RWPE1 (cell line): ENCODE measurements around the gene HECTD4.

Source experiments
- CTCF ChIA-PET: fragments of 350-600 bp; sonication (Branson Sonifier 250); formaldehyde crosslinking; extraction: SDS; loops from one replicate; lab custom pipeline; 2021; lab: Yijun Ruan, JAX
- POLR2A ChIA-PET: fragments of 400-600 bp; formaldehyde crosslinking; extraction: SDS; loops from one replicate; lab custom pipeline; 2020; ENCODE audit warnings: antibody characterized with exemption; ENCODE audit not compliant: low non-redundant PET; lab: Yijun Ruan, JAX
- DNase-seq: peaks from one replicate; pipeline ENCODE4 v3.0.0; 2012; ENCODE audit warnings: low spot score
- H3K27ac ChIP-seq: fragments of 450-650 bp; 2 replicates; pipeline ENCODE4 v1.5.1; 2017
- TF ChIP-seq, protein P1 (sequence below): fragments of 450-650 bp; conservative IDR thresholded peaks from 2 replicates; pipeline ENCODE4 v1.5.1; 2017; ENCODE audit warnings: low read depth, mild to moderate bottlenecking

HECTD4 gene

GRCh38 chr12:112288638-112289037 is 93.6 kb downstream of the HECTD4 start:
- TF ChIP-seq, protein P1, sequence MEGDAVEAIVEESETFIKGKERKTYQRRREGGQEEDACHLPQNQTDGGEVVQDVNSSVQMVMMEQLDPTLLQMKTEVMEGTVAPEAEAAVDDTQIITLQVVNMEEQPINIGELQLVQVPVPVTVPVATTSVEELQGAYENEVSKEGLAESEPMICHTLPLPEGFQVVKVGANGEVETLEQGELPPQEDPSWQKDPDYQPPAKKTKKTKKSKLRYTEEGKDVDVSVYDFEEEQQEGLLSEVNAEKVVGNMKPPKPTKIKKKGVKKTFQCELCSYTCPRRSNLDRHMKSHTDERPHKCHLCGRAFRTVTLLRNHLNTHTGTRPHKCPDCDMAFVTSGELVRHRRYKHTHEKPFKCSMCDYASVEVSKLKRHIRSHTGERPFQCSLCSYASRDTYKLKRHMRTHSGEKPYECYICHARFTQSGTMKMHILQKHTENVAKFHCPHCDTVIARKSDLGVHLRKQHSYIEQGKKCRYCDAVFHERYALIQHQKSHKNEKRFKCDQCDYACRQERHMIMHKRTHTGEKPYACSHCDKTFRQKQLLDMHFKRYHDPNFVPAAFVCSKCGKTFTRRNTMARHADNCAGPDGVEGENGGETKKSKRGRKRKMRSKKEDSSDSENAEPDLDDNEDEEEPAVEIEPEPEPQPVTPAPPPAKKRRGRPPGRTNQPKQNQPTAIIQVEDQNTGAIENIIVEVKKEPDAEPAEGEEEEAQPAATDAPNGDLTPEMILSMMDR: no peak
- CTCF ChIA-PET: no interaction called here
- DNase-seq: no peak
- H3K27ac ChIP-seq: no peak overlapping the region
- POLR2A ChIA-PET: no interaction called here

GRCh38 chr12:112285600-112286401 is 96.4 kb downstream of the HECTD4 start:
- DNase-seq: no peak
- no peak overlapping the region for H3K27ac ChIP-seq
- POLR2A ChIA-PET: no interaction called here
- CTCF ChIA-PET: no interaction called here
- TF ChIP-seq, protein P1: no peak

- CTCF ChIA-PET: interaction anchor here (0.6 to 0.9 kb wide), 2 partner anchors 15 to 26 kb away, joined by 3 read pairs; no protein-coding TSS in a partner anchor
- no peak overlapping the region for H3K27ac ChIP-seq
- TF ChIP-seq, protein P1: no peak
- POLR2A ChIA-PET: no interaction called here
- no peak for DNase-seq
Observed at GRCh38 chr12:112283546-112283945, 98.7 kb downstream of the HECTD4 start.

GRCh38 chr12:112282920-112283319 is 99.3 kb downstream of the HECTD4 start:
- POLR2A ChIA-PET: no interaction called here
- no peak overlapping the region for H3K27ac ChIP-seq
- no peak for DNase-seq
- TF ChIP-seq, protein P1: no peak
- CTCF ChIA-PET: interaction anchor here (0.7 to 0.9 kb wide), 2 partner anchors 16 to 627 kb away, joined by 3 read pairs; no protein-coding TSS in a partner anchor

DNA sequence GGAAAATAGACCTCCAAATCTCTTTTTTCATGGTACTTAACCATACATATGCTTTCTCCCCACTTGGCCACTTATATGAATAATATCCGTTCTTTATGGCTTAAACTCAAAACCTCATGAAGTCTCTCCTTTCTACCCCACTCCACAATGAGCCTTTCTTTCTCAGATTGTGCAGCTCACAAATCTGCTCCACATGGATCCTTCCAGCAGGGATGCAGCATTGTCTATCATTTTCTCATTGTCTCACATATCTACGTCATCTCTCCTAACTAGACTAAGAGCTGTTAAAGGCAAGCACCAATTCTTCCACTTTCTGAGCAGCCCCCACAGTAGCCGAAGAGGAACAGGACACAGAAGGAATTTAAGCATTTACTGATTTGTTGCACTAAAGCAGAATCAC is 106.4 kb downstream of the HECTD4 start:
- no peak for DNase-seq
- POLR2A ChIA-PET: no interaction called here
- CTCF ChIA-PET: no interaction called here
- H3K27ac ChIP-seq: no peak overlapping the region
- TF ChIP-seq, protein P1: no peak

DNA sequence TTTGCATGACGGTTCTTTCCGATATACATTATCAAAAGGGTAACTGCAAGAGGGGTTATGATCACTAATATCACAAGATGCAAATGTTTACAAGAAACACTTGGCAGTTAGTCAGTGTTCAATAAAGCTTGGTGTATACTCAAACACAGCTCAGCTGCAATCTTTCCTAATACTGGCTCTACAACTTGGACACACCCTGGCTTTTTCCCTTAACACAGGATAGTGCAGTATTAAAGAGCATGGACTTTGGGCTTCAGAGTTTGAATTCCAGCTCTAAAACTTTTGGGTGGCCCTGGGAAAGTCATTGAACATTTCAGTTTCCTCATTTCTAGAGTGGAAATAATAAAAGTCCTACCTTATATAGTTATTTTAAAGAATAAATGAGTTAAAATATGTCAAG is 107.0 kb downstream of the HECTD4 start:
- TF ChIP-seq, protein P1: no peak
- POLR2A ChIA-PET: no interaction called here
- no peak overlapping the region for H3K27ac ChIP-seq
- DNase-seq: no peak
- CTCF ChIA-PET: interaction anchor here (0.6 kb wide), 1 partner anchor 180 kb away, joined by 3 read pairs; no protein-coding TSS in a partner anchor
